K562 (cell line): ENCODE measurements around the gene MFSD11. TPM values are rescaled to one million over a fixed set of nuclear protein-coding genes. Genes with fewer than 3 reads are reported as not detected.

Source experiments
- ATF3 ChIP-seq, 2 experiments: fragments of 450-650 bp in 1 of 2; sonication (generic) in 1 of 2; formaldehyde crosslinking in 1 of 2; IDR thresholded peaks in 1 of 2; conservative IDR thresholded peaks in 1 of 2; 2 replicates each; pipeline versions ENCODE4 v1.6.1 to v1.8.1; 2016 to 2023; ENCODE audit warnings: mild to moderate bottlenecking in 2 of 2, moderate library complexity in 2 of 2, inconsistent platforms in 1 of 2, missing genetic modification reagents in 1 of 2
- CC2D1A ChIP-seq: fragments of 450-650 bp; IDR thresholded peaks from 2 replicates; pipeline ENCODE4 v1.6.1; 2017; ENCODE audit warnings: mild to moderate bottlenecking
- CREB1 ChIP-seq, 2 experiments: sonication (generic) in 1 of 2; formaldehyde crosslinking in 1 of 2; IDR thresholded peaks; 2 replicates each; pipeline versions ENCODE4 v1.6.1 to v1.8.0; 2012 to 2022; ENCODE audit warnings: inconsistent platforms in 1 of 2, mild to moderate bottlenecking in 1 of 2, missing genetic modification reagents in 1 of 2, moderate library complexity in 1 of 2
- DMBX1 ChIP-seq: fragments of 250-450 bp; sonication (Bioruptor Pico); IDR thresholded peaks from 2 replicates; pipeline ENCODE4 v1.8.0; 2022; ENCODE audit warnings: inconsistent platforms, mild to moderate bottlenecking, moderate library complexity, borderline replicate concordance
- E2F3 ChIP-seq: fragments of 250-450 bp; sonication (Bioruptor Pico); IDR thresholded peaks from 2 replicates; pipeline ENCODE4 v1.4.0; 2020; ENCODE audit warnings: mild to moderate bottlenecking
- GATAD2B ChIP-seq: fragments of 450-650 bp; IDR thresholded peaks from 2 replicates; pipeline ENCODE4 v1.6.1; 2017; ENCODE audit warnings: mild to moderate bottlenecking, borderline replicate concordance
- HOXB6 ChIP-seq: fragments of 250-450 bp; sonication (Bioruptor Pico); IDR thresholded peaks from 2 replicates; pipeline ENCODE4 v1.5.1; 2022; ENCODE audit warnings: mild to moderate bottlenecking, borderline replicate concordance
- IFI16 ChIP-seq: fragments of 250-450 bp; sonication (Bioruptor Pico); IDR thresholded peaks from 2 replicates; pipeline ENCODE4 v2.1.2; 2022; ENCODE audit warnings: mild to moderate bottlenecking, inconsistent platforms
- KAT7 ChIP-seq: sonication (generic); formaldehyde crosslinking; IDR thresholded peaks from 2 replicates; pipeline ENCODE4 v1.8.0; 2022; ENCODE audit warnings: missing genetic modification reagents, mild to moderate bottlenecking, borderline replicate concordance
- MCM5 ChIP-seq: fragments of 450-650 bp; IDR thresholded peaks from 2 replicates; pipeline ENCODE4 v1.6.1; 2016; ENCODE audit warnings: low read depth
- NBN ChIP-seq: fragments of 450-650 bp; IDR thresholded peaks from 2 replicates; pipeline ENCODE4 v1.6.1; 2016; ENCODE audit warnings: low read depth, mild to moderate bottlenecking
- NR2F6 ChIP-seq: fragments of 450-650 bp; formaldehyde crosslinking; IDR thresholded peaks from 2 replicates; pipeline ENCODE4 v1.4.0; 2020; ENCODE audit warnings: mild to moderate bottlenecking
- PHB ChIP-seq: fragments of 250-450 bp; sonication (Bioruptor Pico); IDR thresholded peaks from 2 replicates; pipeline ENCODE4 v1.5.0; 2021
- PML ChIP-seq: IDR thresholded peaks from 2 replicates; pipeline ENCODE4 v1.6.1; 2012; ENCODE audit warnings: low read length, inconsistent platforms
- RBM25 ChIP-seq: fragments of 200-400 bp; formaldehyde crosslinking; IDR thresholded peaks from 2 replicates; pipeline ENCODE4 v1.6.1; 2018; ENCODE audit warnings: low read length, low read depth, moderate library complexity; ENCODE audit not compliant: severe bottlenecking
- SIN3B ChIP-seq: fragments of 450-650 bp; IDR thresholded peaks from 2 replicates; pipeline ENCODE4 v1.6.1; 2017; ENCODE audit warnings: low read depth, mild to moderate bottlenecking, moderate library complexity
- TAL1 ChIP-seq: fragments of 450-650 bp; IDR thresholded peaks from 2 replicates; pipeline ENCODE4 v1.6.1; 2016; ENCODE audit warnings: mild to moderate bottlenecking
- TCF7L2 ChIP-seq: fragments of 150-350 bp; IDR thresholded peaks from 2 replicates; pipeline ENCODE4 v1.6.1; 2016; ENCODE audit warnings: low read depth, mild to moderate bottlenecking, low read length, moderate library complexity
- THRA ChIP-seq: fragments of 450-650 bp; IDR thresholded peaks from 2 replicates; pipeline ENCODE4 v1.6.1; 2017; ENCODE audit warnings: mild to moderate bottlenecking, moderate library complexity
- TOE1 ChIP-seq, 2 experiments: fragments of 450-650 bp in 1 of 2; sonication (generic) in 1 of 2; formaldehyde crosslinking in 1 of 2; IDR thresholded peaks; 2 replicates each; pipeline versions ENCODE4 v1.7.1 to v1.8.0; 2016 to 2022; ENCODE audit warnings: borderline replicate concordance in 2 of 2, mild to moderate bottlenecking in 2 of 2, antibody characterized with exemption in 1 of 2, inconsistent platforms in 1 of 2, low read depth in 1 of 2, missing genetic modification reagents in 1 of 2, moderate library complexity in 1 of 2
- YY1 ChIP-seq, 3 experiments: IDR thresholded peaks; 2 replicates each; pipeline ENCODE4 v1.6.1; 2011; ENCODE audit warnings: low read length in 2 of 3, mild to moderate bottlenecking in 2 of 3, moderate library complexity in 2 of 3, borderline replicate concordance in 1 of 3, control low read depth in 1 of 3, low read depth in 1 of 3; ENCODE audit not compliant: insufficient read depth in 3 of 3, insufficient replicate concordance in 2 of 3, control insufficient read depth in 1 of 3, insufficient read length in 1 of 3; ENCODE audit errors: extremely low read depth in 1 of 3
- ZNF324 ChIP-seq: fragments of 250-450 bp; sonication (Bioruptor Pico); IDR thresholded peaks from 2 replicates; pipeline ENCODE4 v1.4.0; 2020; ENCODE audit warnings: mild to moderate bottlenecking
- ZNF354B ChIP-seq: fragments of 250-450 bp; sonication (Bioruptor Pico); IDR thresholded peaks from 2 replicates; pipeline ENCODE4 v1.4.0; 2020
- ZNF586 ChIP-seq: fragments of 450-650 bp; formaldehyde crosslinking; conservative IDR thresholded peaks from 2 replicates; pipeline ENCODE4 v1.4.0; 2020; ENCODE audit warnings: mild to moderate bottlenecking, moderate library complexity
- polyA plus RNA-seq, 8 experiments: library from polyadenylated mRNA; depleted of rRNA in 4 of 8; stranded (reverse) in 5 of 8; unstranded in 3 of 8; fragments of >200 nt; fragmentation: Nextera tagmentation in 2 of 8; fragmentation: Illumina TruSeq in 1 of 8; extraction: Ambion mirVana in 2 of 8; extraction: Trizol in 1 of 8; gene quantifications; 2 replicates each; pipeline versions ENCODE4 v1.2.1 to v1.2.3, GENCODE V29; 2011 to 2014; ENCODE audit warnings: inconsistent platforms in 1 of 8, missing spikeins in 1 of 8
- total RNA-seq, 7 experiments: library from RNA; depleted of rRNA in 6 of 7; stranded (reverse); fragments of >200 nt in 6 of 7; fragmentation: Illumina TruSeq in 2 of 7; extraction: Trizol in 2 of 7; gene quantifications; 2 replicates each; pipeline versions ENCODE4 v1.2.1 to v1.2.3, GENCODE V29; 2011 to 2021; ENCODE audit warnings: low replicate concordance in 1 of 7

MFSD11 gene
- total and polyA plus RNA-seq, 9 of the 15 experiments (the other 6 are each of a cell fraction or from before 2014, with no cell fraction given): 14.4 to 24.5 (median 19.9) TPM

- TF ChIP-seq ZNF586 (CRISPR knock-in tag) (no peak), GATAD2B (no peak), TOE1 (IDR thresholded peaks at IDR 0.05; ENCODE audit: borderline replicate concordance) (peak; percentile 73; the same call in 1 of the 2 replicates), TOE1 (CRISPR knock-in tag; IDR thresholded peaks at IDR 0.05; ENCODE audit: borderline replicate concordance, low read depth) (no peak), MCM5 (no peak), CREB1 (IDR thresholded peaks at IDR 0.05) (no peak), CREB1 (CRISPR knock-in tag; IDR thresholded peaks at IDR 0.05) (no peak), CC2D1A (no peak), NBN (peak; percentile 72; the same call in 1 of the 2 replicates), E2F3 (CRISPR knock-in tag) (peak; percentile 77), ATF3 (IDR thresholded peaks at IDR 0.05) (no peak), ATF3 (CRISPR knock-in tag; conservative IDR thresholded peaks at IDR 0.05) (peak; percentile 23; the same call in 1 of the 2 replicates), IFI16 (CRISPR knock-in tag) (no peak), TAL1 (no peak; the same call in 1 of the 2 replicates), PML (no peak), NR2F6 (CRISPR knock-in tag) (no peak), THRA (no peak), ZNF324 (CRISPR knock-in tag) (no peak), DMBX1 (CRISPR knock-in tag) (no peak), SIN3B (peak; percentile 28; the same call in 1 of the 2 replicates), TCF7L2 (no peak), YY1 (IDR thresholded peaks at IDR 0.05; ENCODE audit: borderline replicate concordance in 1 of 3, control insufficient read depth in 1 of 3, extremely low read depth in 1 of 3, insufficient read depth in 3 of 3, insufficient read length in 1 of 3, insufficient replicate concordance in 2 of 3, low read depth in 1 of 3, low read length in 2 of 3) (peak in 1 of 3 experiments; percentile 8), PHB (no peak), ZNF354B (CRISPR knock-in tag) (no peak), HOXB6 (CRISPR knock-in tag) (no peak), KAT7 (CRISPR knock-in tag) (0 out of 2 replicates have a peak, but pooled peaks have one; percentile 79), RBM25 (peak; percentile 21)
Measured at GRCh38 chr17:76726776-76727718, 10.9 kb upstream of the MFSD11 start, which contains the start of gene METTL23 (continued).
